Panc1 (cell line): ENCODE data around the gene TBC1D32. TPM values are rescaled to one million over a fixed set of nuclear protein-coding genes. Genes with fewer than 3 reads are reported as not detected.
"Not testable (repeated sequence)": the region's sequence is repeated elsewhere in the genome, so short reads cannot be mapped to it uniquely, and the experiment has no call there.

Experiments
- ATAC-seq: fragments of 200-7000 bp; cut with Tn5 transposase; 2 replicates; pipeline ENCODE4 v1.9.1; 2020; ENCODE audit warnings: mild to moderate bottlenecking, moderate library complexity
- BruUV-seq: library from RNA; stranded (reverse); fragments of 400-500 nt; replicated peaks from 2 replicates; lab custom pipeline; 2021; lab: Mats Ljungman, UMichigan
- CTCF ChIA-PET: fragments of 300-600 bp; sonication (Branson Sonifier 250); formaldehyde crosslinking; loops from one replicate; lab custom pipeline; 2022; ENCODE audit warnings: antibody characterized with exemption; lab: Charles Lee
- POLR2A ChIA-PET: fragments of 300-600 bp; sonication (Branson Sonifier 250); formaldehyde crosslinking; loops from one replicate; lab custom pipeline; 2022; ENCODE audit warnings: antibody characterized with exemption; lab: Charles Lee
- DNase-seq: peaks from one replicate; pipeline ENCODE4 v3.0.0-alpha.2; 2010; ENCODE audit warnings: low read depth, low spot score
- H3K27ac ChIP-seq: 2 replicates; pipeline ENCODE4 v1.5.1; 2011; ENCODE audit warnings: mild to moderate bottlenecking, low read length, inconsistent platforms
- H3K27me3 ChIP-seq: fragments of 200-500 bp; sonication (Bioruptor generic); 2 replicates; pipeline ENCODE4 v1.6.0; 2014; ENCODE audit warnings: low read length, inconsistent platforms; ENCODE audit not compliant: control insufficient read depth, insufficient read depth
- H3K36me3 ChIP-seq: fragments of 200-500 bp; sonication (Bioruptor generic); 2 replicates; pipeline ENCODE4 v1.5.1; 2014; ENCODE audit warnings: inconsistent platforms, mild to moderate bottlenecking, low read length, moderate library complexity; ENCODE audit not compliant: control insufficient read depth, insufficient read depth
- H3K4me1 ChIP-seq: 2 replicates; pipeline ENCODE4 v1.5.1; 2011; ENCODE audit warnings: inconsistent platforms, mild to moderate bottlenecking, low read length, moderate library complexity; ENCODE audit not compliant: control insufficient read depth, insufficient read depth
- H3K4me3 ChIP-seq, 2 experiments: 2 replicates each; pipeline ENCODE4 v1.5.1; 2011 to 2012; ENCODE audit warnings: low read depth in 2 of 2, low read length in 2 of 2, mild to moderate bottlenecking in 2 of 2, inconsistent platforms in 1 of 2, moderate library complexity in 1 of 2
- H3K9me3 ChIP-seq: fragments of 200-500 bp; sonication (Bioruptor generic); 2 replicates; pipeline ENCODE4 v1.5.1; 2014; ENCODE audit warnings: low read depth, mild to moderate bottlenecking, inconsistent platforms, low read length, moderate library complexity; ENCODE audit not compliant: control insufficient read depth, insufficient read depth
- CTCF ChIP-seq: fragments of 450-650 bp; IDR thresholded peaks from 2 replicates; pipeline ENCODE4 v1.5.1; 2017; ENCODE audit warnings: mild to moderate bottlenecking
- POLR2AphosphoS5 ChIP-seq: IDR thresholded peaks from 2 replicates; pipeline ENCODE4 v1.6.1; 2012; ENCODE audit warnings: mild to moderate bottlenecking, low read depth, low read length, moderate library complexity
- REST ChIP-seq, 2 experiments: IDR thresholded peaks; 2 replicates each; pipeline ENCODE4 v1.6.1; 2011 to 2012; ENCODE audit warnings: low read depth in 2 of 2, control low read depth in 1 of 2, low read length in 1 of 2, mild to moderate bottlenecking in 1 of 2, moderate library complexity in 1 of 2; ENCODE audit not compliant: insufficient read depth in 1 of 2
- SIN3A ChIP-seq: IDR thresholded peaks from 2 replicates; pipeline ENCODE4 v1.6.1; 2012; ENCODE audit warnings: low read depth, mild to moderate bottlenecking, low read length, moderate library complexity, borderline replicate concordance; ENCODE audit not compliant: insufficient read depth
- TCF7L2 ChIP-seq: IDR thresholded peaks from 2 replicates; pipeline ENCODE4 v1.6.1; 2011; ENCODE audit warnings: mild to moderate bottlenecking, low read depth, low read length, inconsistent platforms
- in situ Hi-C: cut with HindIII; loops from 2 replicates; pipeline ENCODE4 v1.10.0; 2016; ENCODE audit warnings: low sequenced_read_pairs, low pct_unique_long_range_greater_than_20kb
- intact Hi-C: fragments of 100-400 bp; cut with micrococcal nuclease; formaldehyde crosslinking; loops from one replicate; pipeline ENCODE4 v1.10.0; 2022; ENCODE audit not compliant: unreplicated experiment
- total RNA-seq: library from RNA; stranded (reverse); gene quantifications from one replicate; pipeline ENCODE4 v1.2.1, GENCODE V29; 2021; ENCODE audit not compliant: unreplicated experiment

The TBC1D32 gene
- total RNA-seq, 1 experiment from 2014 or later: 15.8 TPM

- TF ChIP-seq POLR2AphosphoS5 (no peak), CTCF (peak; percentile 56)
- no peak for DNase-seq
- in situ Hi-C loops: no loop called here
- H3K36me3 ChIP-seq: peaks cover 14% of the 10 kb centered on the region
- H3K27me3 ChIP-seq: no peaks in the 10 kb centered on the region
- intact Hi-C loops: no loop called here
- POLR2A ChIA-PET: no interaction called here
- H3K4me1 ChIP-seq: no peaks in the 10 kb centered on the region
- no peak for ATAC-seq
- BruUV-seq: no TSS peak
- no peaks in the 10 kb centered on the region for H3K9me3 ChIP-seq
- no peak overlapping the region for H3K4me3 ChIP-seq
- no peak overlapping the region for H3K27ac ChIP-seq
- CTCF ChIA-PET: interaction anchor here (0.6 kb wide), 1 partner anchor 77 kb away, joined by 3 read pairs; no protein-coding TSS in a partner anchor
These were observed 15.1 kb downstream of the TBC1D32 start for GRCh38 chr6:121319112-121319553.

GRCh38 chr6:121314381-121315112 lies 19.7 kb downstream of the TBC1D32 start:
- Histone ChIP-seq H3K27me3 (no peaks in the 10 kb centered on the region), H3K9me3 (no peaks in the 10 kb centered on the region), H3K36me3 (peaks cover 5% of the 10 kb centered on the region), H3K4me1 (no peaks in the 10 kb centered on the region), H3K4me3 (no peak overlapping the region), H3K27ac (no peak overlapping the region)
- in situ Hi-C loops: no loop called here
- intact Hi-C loops: no loop called here
- no TSS peak for BruUV-seq
- no peak for ATAC-seq
- no peak for DNase-seq
- POLR2A ChIA-PET: no interaction called here
- no peak for TF ChIP-seq SIN3A
- TF ChIP-seq TCF7L2: no peak
- TF ChIP-seq POLR2AphosphoS5: no peak
- TF ChIP-seq REST (IDR thresholded peaks at IDR 0.05; ENCODE audit: insufficient read depth in 1 of 2, low read depth in 2 of 2, low read length in 1 of 2): no peak
- no peak for TF ChIP-seq CTCF
- CTCF ChIA-PET: no interaction called here

GRCh38 chr6:121311814-121312213 lies 22.5 kb downstream of the TBC1D32 start:
- DNase-seq, H3K9me3 ChIP-seq, POLR2A ChIA-PET, H3K36me3 ChIP-seq, CTCF ChIA-PET, H3K4me3 ChIP-seq, in situ Hi-C loops, BruUV-seq, H3K4me1 ChIP-seq, H3K27ac ChIP-seq, H3K27me3 ChIP-seq, intact Hi-C loops, ATAC-seq: not testable (repeated sequence)
